ENCODE results near the gene LRCOL1. TPM values are rescaled to one million over a fixed set of nuclear protein-coding genes. Genes with fewer than 3 reads are reported as not detected.

LRCOL1 gene
- total RNA-seq, 2 donors from 2014 or later, result not detected

GRCh38 chr12:132614861-132615578 is 4.6 kb upstream of the LRCOL1 start:
- H3K36me3 Mint-ChIP-seq (ENCODE audit: low read depth), result peaks cover 2% of the 10 kb centered on the region
- Histone ChIP-seq H3K27ac (ENCODE audit: low read depth, low read length) (no peak overlapping the region), H3K4me3 (ENCODE audit: low read length) (no peak overlapping the region), H3K9ac (ENCODE audit: extremely low read depth, low read length, poor library complexity, severe bottlenecking) (no peak overlapping the region), H3K36me3 (ENCODE audit: control insufficient read depth, insufficient read depth, low read length) (no peaks in the 10 kb centered on the region), H3K27me3 (ENCODE audit: control insufficient read depth, insufficient read depth, low read length, poor library complexity, severe bottlenecking) (peaks cover 89% of the 10 kb centered on the region), H3K9me3 (ENCODE audit: control insufficient read depth, low read length) (peaks cover 26% of the 10 kb centered on the region), H3K4me1 (ENCODE audit: control insufficient read depth, insufficient read depth, low read length) (no peaks in the 10 kb centered on the region)
- peak; percentile 92 for TF ChIP-seq CTCF (conservative IDR thresholded peaks at IDR 0.05)
- H3K9me3 Mint-ChIP-seq, result peaks cover 43% of the 10 kb centered on the region
- peaks cover 88% of the 10 kb centered on the region for H3K27me3 Mint-ChIP-seq (ENCODE audit: insufficient read depth)
- H3K27ac Mint-ChIP-seq, result no peak overlapping the region
- DNase-seq, result peak; percentile 97
- 36 to 38% methylated on average over 13 to 18 of the region's 18 CpGs for WGBS, 2 experiments (ENCODE audit: insufficient coverage in 1 of 2, insufficient read length in 1 of 2)
- no peak overlapping the region for H3K4me3 Mint-ChIP-seq
- no peaks in the 10 kb centered on the region for H3K4me1 Mint-ChIP-seq

GRCh38 chr12:132614029-132614428 is 3.6 kb upstream of the LRCOL1 start:
- no peak overlapping the region for H3K4me3 Mint-ChIP-seq
- Histone ChIP-seq H3K4me3 (ENCODE audit: low read length) (no peak overlapping the region), H3K9me3 (ENCODE audit: control insufficient read depth, low read length) (peaks cover 26% of the 10 kb centered on the region), H3K27me3 (ENCODE audit: control insufficient read depth, insufficient read depth, low read length, poor library complexity, severe bottlenecking) (peaks cover 91% of the 10 kb centered on the region), H3K36me3 (ENCODE audit: control insufficient read depth, insufficient read depth, low read length) (no peaks in the 10 kb centered on the region), H3K4me1 (ENCODE audit: control insufficient read depth, insufficient read depth, low read length) (no peaks in the 10 kb centered on the region), H3K27ac (ENCODE audit: low read depth, low read length) (no peak overlapping the region), H3K9ac (ENCODE audit: extremely low read depth, low read length, poor library complexity, severe bottlenecking) (no peak overlapping the region)
- peaks cover 43% of the 10 kb centered on the region for H3K9me3 Mint-ChIP-seq
- WGBS, 2 experiments (ENCODE audit: insufficient coverage in 1 of 2, insufficient read length in 1 of 2), result 73 to 82% methylated on average over 4 to 5 of the region's 5 CpGs
- H3K4me1 Mint-ChIP-seq, result no peaks in the 10 kb centered on the region
- H3K36me3 Mint-ChIP-seq (ENCODE audit: low read depth), result peaks cover 2% of the 10 kb centered on the region
- peaks cover 92% of the 10 kb centered on the region for H3K27me3 Mint-ChIP-seq (ENCODE audit: insufficient read depth)
- H3K27ac Mint-ChIP-seq, result no peak overlapping the region
- no peak for TF ChIP-seq CTCF (conservative IDR thresholded peaks at IDR 0.05)
- DNase-seq, result no peak

GRCh38 chr12:132611620-132612019 is 1.2 kb upstream of the LRCOL1 start:
- Mint-ChIP-seq H3K4me3 (no peak overlapping the region), H3K4me1 (no peaks in the 10 kb centered on the region), H3K9me3 (peaks cover 27% of the 10 kb centered on the region), H3K27me3 (ENCODE audit: insufficient read depth) (peaks cover 95% of the 10 kb centered on the region), H3K27ac (no peak overlapping the region), H3K36me3 (ENCODE audit: low read depth) (no peaks in the 10 kb centered on the region)
- Histone ChIP-seq H3K27ac (ENCODE audit: low read depth, low read length) (no peak overlapping the region), H3K4me1 (ENCODE audit: control insufficient read depth, insufficient read depth, low read length) (no peaks in the 10 kb centered on the region), H3K9ac (ENCODE audit: extremely low read depth, low read length, poor library complexity, severe bottlenecking) (no peak overlapping the region), H3K27me3 (ENCODE audit: control insufficient read depth, insufficient read depth, low read length, poor library complexity, severe bottlenecking) (peaks cover 97% of the 10 kb centered on the region), H3K4me3 (ENCODE audit: low read length) (no peak overlapping the region), H3K9me3 (ENCODE audit: control insufficient read depth, low read length) (peaks cover 11% of the 10 kb centered on the region), H3K36me3 (ENCODE audit: control insufficient read depth, insufficient read depth, low read length) (no peaks in the 10 kb centered on the region)
- no peak for TF ChIP-seq CTCF (conservative IDR thresholded peaks at IDR 0.05)
- WGBS, 2 experiments (ENCODE audit: insufficient coverage in 1 of 2, insufficient read length in 1 of 2), result 84 to 86% methylated on average over 10 of the region's 10 CpGs
- DNase-seq, result no peak

Data from endodermal cell (in vitro differentiated cells).